ENCODE measurements around the gene STT3A. TPM values are rescaled to one million over a fixed set of nuclear protein-coding genes. Genes with fewer than 3 reads are reported as not detected.

Gene STT3A
- polyA plus RNA-seq, 1 donor from 2014 or later: 54.3 TPM

DNA sequence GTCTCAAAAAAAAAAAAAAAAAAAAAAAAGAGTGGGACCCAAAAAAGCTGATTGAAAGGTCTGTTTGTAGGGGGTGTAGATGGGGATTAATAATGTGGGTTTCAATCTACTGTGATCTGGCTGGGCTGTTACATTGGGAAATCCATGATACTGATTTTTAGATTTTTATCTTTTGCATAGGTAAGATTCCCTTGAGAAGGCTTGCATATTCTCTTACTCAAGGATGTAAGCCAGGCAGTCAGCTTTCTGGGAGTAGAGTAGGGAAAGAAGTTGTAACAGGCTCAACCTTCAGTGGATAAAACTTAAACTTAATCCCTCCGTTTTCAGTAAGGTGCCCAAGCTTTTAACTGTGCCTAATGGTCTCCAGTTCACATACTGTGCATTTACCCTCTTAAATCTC lies 30.4 kb downstream of the STT3A start:
- no peak overlapping the region for H3K9ac ChIP-seq (ENCODE audit: low read length)
- H3F3A ChIP-seq (ENCODE audit: insufficient read depth, low read length, poor library complexity, severe bottlenecking): peaks cover 10% of the 10 kb centered on the region
- no peaks in the 10 kb centered on the region for H4K20me1 ChIP-seq (ENCODE audit: insufficient read depth)
- no peak overlapping the region for H3K4me3 ChIP-seq (ENCODE audit: low read length)
- TF ChIP-seq MXI1 (conservative IDR thresholded peaks at IDR 0.05; ENCODE audit: poor library complexity, severe bottlenecking) (no peak), POLR2AphosphoS5 (IDR thresholded peaks at IDR 0.05) (no peak), RAD21 (conservative IDR thresholded peaks at IDR 0.05) (no peak), EP300 (conservative IDR thresholded peaks at IDR 0.05; ENCODE audit: poor library complexity, severe bottlenecking) (no peak), EZH2 (IDR thresholded peaks at IDR 0.05; ENCODE audit: borderline replicate concordance, insufficient read depth, low read length, poor library complexity, severe bottlenecking) (no peak), TAF1 (IDR thresholded peaks at IDR 0.05; ENCODE audit: low read depth) (no peak), SMC3 (conservative IDR thresholded peaks at IDR 0.05; ENCODE audit: poor library complexity) (no peak)
- TF ChIP-seq, protein P1, sequence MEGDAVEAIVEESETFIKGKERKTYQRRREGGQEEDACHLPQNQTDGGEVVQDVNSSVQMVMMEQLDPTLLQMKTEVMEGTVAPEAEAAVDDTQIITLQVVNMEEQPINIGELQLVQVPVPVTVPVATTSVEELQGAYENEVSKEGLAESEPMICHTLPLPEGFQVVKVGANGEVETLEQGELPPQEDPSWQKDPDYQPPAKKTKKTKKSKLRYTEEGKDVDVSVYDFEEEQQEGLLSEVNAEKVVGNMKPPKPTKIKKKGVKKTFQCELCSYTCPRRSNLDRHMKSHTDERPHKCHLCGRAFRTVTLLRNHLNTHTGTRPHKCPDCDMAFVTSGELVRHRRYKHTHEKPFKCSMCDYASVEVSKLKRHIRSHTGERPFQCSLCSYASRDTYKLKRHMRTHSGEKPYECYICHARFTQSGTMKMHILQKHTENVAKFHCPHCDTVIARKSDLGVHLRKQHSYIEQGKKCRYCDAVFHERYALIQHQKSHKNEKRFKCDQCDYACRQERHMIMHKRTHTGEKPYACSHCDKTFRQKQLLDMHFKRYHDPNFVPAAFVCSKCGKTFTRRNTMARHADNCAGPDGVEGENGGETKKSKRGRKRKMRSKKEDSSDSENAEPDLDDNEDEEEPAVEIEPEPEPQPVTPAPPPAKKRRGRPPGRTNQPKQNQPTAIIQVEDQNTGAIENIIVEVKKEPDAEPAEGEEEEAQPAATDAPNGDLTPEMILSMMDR (IDR thresholded peaks at IDR 0.05; ENCODE audit: poor library complexity, severe bottlenecking): no peak
- TF ChIP-seq, protein P2, sequence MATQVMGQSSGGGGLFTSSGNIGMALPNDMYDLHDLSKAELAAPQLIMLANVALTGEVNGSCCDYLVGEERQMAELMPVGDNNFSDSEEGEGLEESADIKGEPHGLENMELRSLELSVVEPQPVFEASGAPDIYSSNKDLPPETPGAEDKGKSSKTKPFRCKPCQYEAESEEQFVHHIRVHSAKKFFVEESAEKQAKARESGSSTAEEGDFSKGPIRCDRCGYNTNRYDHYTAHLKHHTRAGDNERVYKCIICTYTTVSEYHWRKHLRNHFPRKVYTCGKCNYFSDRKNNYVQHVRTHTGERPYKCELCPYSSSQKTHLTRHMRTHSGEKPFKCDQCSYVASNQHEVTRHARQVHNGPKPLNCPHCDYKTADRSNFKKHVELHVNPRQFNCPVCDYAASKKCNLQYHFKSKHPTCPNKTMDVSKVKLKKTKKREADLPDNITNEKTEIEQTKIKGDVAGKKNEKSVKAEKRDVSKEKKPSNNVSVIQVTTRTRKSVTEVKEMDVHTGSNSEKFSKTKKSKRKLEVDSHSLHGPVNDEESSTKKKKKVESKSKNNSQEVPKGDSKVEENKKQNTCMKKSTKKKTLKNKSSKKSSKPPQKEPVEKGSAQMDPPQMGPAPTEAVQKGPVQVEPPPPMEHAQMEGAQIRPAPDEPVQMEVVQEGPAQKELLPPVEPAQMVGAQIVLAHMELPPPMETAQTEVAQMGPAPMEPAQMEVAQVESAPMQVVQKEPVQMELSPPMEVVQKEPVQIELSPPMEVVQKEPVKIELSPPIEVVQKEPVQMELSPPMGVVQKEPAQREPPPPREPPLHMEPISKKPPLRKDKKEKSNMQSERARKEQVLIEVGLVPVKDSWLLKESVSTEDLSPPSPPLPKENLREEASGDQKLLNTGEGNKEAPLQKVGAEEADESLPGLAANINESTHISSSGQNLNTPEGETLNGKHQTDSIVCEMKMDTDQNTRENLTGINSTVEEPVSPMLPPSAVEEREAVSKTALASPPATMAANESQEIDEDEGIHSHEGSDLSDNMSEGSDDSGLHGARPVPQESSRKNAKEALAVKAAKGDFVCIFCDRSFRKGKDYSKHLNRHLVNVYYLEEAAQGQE (IDR thresholded peaks at IDR 0.05; ENCODE audit: borderline replicate concordance): no peak
- no peaks in the 10 kb centered on the region for H3K9me2 ChIP-seq (ENCODE audit: insufficient read depth, low read length)
- no peak overlapping the region for H3K4me2 ChIP-seq (ENCODE audit: low read length)
- H2AFZ ChIP-seq (ENCODE audit: low read depth, low read length): no peak overlapping the region
- H3K27ac ChIP-seq (ENCODE audit: low read length): no peak overlapping the region
- peaks cover 14% of the 10 kb centered on the region for H3K79me2 ChIP-seq (replicated peaks; ENCODE audit: insufficient read depth, low read length)
- no peaks in the 10 kb centered on the region for H3K27me3 ChIP-seq (ENCODE audit: insufficient read depth, low read depth, low read length)
- H3K9me3 ChIP-seq (ENCODE audit: low read length): no peaks in the 10 kb centered on the region
- H3K36me3 ChIP-seq (ENCODE audit: insufficient read depth, low read length): peaks cover 5% of the 10 kb centered on the region

DNA sequence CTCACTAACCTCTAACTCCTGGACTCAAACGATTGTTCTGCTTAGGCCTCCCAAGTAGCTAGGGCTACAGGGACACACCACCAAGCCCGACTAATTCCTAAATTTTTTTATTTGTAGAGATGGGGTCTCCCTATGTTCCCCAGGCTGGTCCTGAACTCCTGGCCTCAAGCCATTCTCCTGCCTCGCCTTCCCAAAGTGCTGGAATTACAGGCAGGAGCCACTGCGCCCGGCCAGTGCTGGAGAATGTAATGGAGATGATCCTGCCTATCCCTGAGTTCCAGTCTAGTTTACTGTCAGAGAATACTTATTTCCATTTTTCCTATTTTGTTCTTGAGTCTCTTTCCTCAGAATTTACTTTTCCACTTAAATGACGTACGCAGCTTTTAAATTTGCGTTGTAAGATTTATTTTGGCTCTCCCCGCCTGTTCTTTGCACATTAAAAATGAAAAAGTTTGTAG lies 32.1 kb downstream of the STT3A start, which contains the start of gene CHEK1:
Gene CHEK1 (plus strand): TSS at position 408 of the 458 bp plus-strand sequence. CDS start 1,606 bp downstream, outside the sequence.
- H3K9me2 ChIP-seq (ENCODE audit: insufficient read depth, low read length): no peaks in the 10 kb centered on the region
- H3K9ac ChIP-seq (ENCODE audit: low read length): peak within 1 kb of the TSS; percentile 93
- H3F3A ChIP-seq (ENCODE audit: insufficient read depth, low read length, poor library complexity, severe bottlenecking): peaks cover 10% of the 10 kb centered on the region
- peaks cover 31% of the 10 kb centered on the region for H3K79me2 ChIP-seq (replicated peaks; ENCODE audit: insufficient read depth, low read length)
- peak within 1 kb of the TSS; percentile 89 for H3K4me2 ChIP-seq (ENCODE audit: low read length)
- H3K27ac ChIP-seq (ENCODE audit: low read length): peak within 1 kb of the TSS; percentile 95
- peak within 1 kb of the TSS; percentile 78 for H3K4me3 ChIP-seq (ENCODE audit: low read length)
- TF ChIP-seq, protein P1 (IDR thresholded peaks at IDR 0.05; ENCODE audit: poor library complexity, severe bottlenecking): no peak
- no peak for TF ChIP-seq MXI1 (conservative IDR thresholded peaks at IDR 0.05; ENCODE audit: poor library complexity, severe bottlenecking)
- no peak for TF ChIP-seq SMC3 (conservative IDR thresholded peaks at IDR 0.05; ENCODE audit: poor library complexity)
- TF ChIP-seq POLR2AphosphoS5 (IDR thresholded peaks at IDR 0.05): no peak
- TF ChIP-seq, protein P2 (IDR thresholded peaks at IDR 0.05; ENCODE audit: borderline replicate concordance): no peak
- no peak for TF ChIP-seq RAD21 (conservative IDR thresholded peaks at IDR 0.05)
- no peak for TF ChIP-seq EP300 (conservative IDR thresholded peaks at IDR 0.05; ENCODE audit: poor library complexity, severe bottlenecking)
- no peak for TF ChIP-seq TAF1 (IDR thresholded peaks at IDR 0.05; ENCODE audit: low read depth)
- H2AFZ ChIP-seq (ENCODE audit: low read depth, low read length): peak within 1 kb of the TSS; percentile 81
- no peaks in the 10 kb centered on the region for H3K27me3 ChIP-seq (ENCODE audit: insufficient read depth, low read depth, low read length)
- no peaks in the 10 kb centered on the region for H3K9me3 ChIP-seq (ENCODE audit: low read length)
- no peaks in the 10 kb centered on the region for H4K20me1 ChIP-seq (ENCODE audit: insufficient read depth)
- H3K36me3 ChIP-seq (ENCODE audit: insufficient read depth, low read length): no peaks in the 10 kb centered on the region
